Measurements from ENCODE around the gene LDAH.

LDAH gene

GRCh38 chr2:20771299-20771698 lies 51.6 kb downstream of the LDAH start:
- DNase-seq = no peak

GRCh38 chr2:20766798-20767644 lies 55.9 kb downstream of the LDAH start:
- DNase-seq = no peak

DNA sequence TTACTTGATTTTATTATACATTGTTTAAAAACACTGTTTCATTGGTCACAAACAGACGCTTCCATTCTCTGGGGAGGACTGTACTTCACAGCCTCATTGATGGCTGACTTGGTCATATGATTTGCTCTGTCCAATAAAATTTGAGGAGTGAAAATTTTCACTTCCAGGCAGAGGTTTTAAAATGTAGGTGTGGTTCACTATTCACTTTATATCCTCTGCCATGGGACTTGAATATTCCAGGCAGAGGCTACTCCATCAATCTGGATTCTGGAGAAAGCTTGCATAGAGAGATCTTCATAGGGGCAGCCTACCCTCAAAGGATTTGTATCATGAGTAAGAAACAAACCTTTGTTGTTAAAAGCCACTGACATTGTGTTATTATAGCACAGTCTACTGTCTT lies 56.7 kb downstream of the LDAH start:
- no peak for DNase-seq

- DNase-seq = no peak
Observed at GRCh38 chr2:20762945-20763683, 59.8 kb downstream of the LDAH start.

DNA sequence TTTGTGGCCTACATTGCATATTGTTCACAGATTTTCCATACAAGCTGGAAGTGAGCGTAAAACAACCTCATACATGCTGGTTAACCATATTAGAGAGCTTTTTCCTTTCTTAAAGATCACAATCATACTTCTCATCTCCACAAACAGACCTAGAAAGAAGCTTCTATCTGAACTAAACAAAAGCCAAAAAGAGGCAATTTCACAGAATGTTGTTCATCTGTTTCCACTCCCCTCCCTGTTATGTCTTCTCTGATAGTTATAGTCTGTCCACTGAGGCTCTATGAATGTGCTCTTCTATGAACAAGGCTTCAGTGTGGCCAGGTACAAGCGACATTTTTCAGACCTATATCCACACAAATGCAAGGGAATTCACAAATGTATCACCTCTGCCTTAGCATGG lies 63.4 kb downstream of the LDAH start:
- DNase-seq = no peak

DNA sequence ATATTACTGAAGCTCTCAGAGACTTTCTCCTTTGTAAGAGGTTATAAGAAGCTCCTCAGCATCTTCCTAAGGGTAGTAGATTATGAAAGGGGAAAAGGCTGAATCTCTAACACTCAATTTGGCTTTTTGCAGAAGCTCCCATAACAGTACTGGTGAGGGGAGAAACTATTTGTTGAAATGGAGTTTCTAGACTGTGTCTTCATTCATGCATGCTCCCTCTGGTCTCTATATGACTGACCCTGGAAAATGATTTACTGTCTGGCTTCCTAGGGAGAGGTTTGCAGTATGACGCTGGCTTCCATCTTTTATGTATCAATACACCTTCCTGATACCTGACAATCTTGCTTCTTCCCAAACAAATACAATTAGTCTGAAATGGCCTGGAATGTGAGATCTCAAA lies 63.9 kb downstream of the LDAH start:
- no peak for DNase-seq

GRCh38 chr2:20757405-20758090 lies 65.4 kb downstream of the LDAH start:
- DNase-seq = no peak

- DNase-seq = no peak
Observed at GRCh38 chr2:20755132-20755800, 67.6 kb downstream of the LDAH start.

- DNase-seq = no peak
Observed at GRCh38 chr2:20752293-20752692, 70.6 kb downstream of the LDAH start.

GRCh38 chr2:20747317-20747716 lies 75.6 kb downstream of the LDAH start:
- DNase-seq = no peak

DNA sequence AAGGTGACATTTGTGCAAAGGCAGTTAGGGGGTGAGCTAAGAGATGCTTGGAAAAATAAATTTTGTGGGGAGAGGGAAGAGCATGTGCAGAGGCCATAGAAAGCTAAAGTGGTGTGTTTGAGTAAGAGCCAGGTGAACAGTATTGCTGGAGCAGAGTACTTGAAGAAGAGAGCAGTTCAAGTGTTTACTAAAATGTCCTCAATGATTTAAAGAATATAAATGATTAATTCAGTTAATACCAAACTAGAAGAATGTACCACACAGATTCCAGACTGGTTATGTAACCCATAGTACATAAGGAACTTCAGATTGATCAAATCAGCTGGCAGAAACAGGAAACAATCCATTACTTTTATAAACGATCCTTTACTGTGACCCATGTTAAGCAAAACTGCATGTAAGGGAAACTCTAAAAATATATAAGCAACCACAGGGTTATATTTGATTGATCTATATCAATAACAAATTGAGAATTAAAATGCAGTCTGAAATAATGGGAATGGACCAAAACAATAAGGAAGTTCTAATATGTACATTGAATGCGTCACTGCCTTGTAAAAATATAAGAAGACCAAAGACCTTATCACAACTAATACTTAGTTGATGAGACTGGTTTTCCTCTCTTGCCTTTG lies 76.9 kb downstream of the LDAH start:
- no peak for DNase-seq

GRCh38 chr2:20744366-20745335 lies 78.2 kb downstream of the LDAH start:
- DNase-seq = no peak

DNA sequence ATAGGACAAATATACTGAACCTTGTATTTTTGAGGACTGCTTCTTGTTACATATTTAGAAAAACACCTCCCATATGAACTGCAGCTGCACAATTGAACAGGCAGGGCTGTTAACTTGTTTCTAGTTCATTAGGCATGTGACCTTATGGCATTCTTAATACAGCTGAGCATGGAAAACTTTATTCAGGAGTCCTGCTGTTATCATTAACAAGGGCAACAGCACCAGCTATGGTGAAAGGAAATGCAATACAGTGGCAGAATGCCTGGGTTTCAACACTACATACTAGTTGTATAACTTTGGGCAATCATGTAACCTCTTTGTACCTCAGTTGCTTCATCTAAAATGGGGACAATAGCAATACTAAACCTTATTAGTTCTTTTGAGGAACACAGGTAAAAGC lies 84.1 kb downstream of the LDAH start:
- no peak for DNase-seq

DNA sequence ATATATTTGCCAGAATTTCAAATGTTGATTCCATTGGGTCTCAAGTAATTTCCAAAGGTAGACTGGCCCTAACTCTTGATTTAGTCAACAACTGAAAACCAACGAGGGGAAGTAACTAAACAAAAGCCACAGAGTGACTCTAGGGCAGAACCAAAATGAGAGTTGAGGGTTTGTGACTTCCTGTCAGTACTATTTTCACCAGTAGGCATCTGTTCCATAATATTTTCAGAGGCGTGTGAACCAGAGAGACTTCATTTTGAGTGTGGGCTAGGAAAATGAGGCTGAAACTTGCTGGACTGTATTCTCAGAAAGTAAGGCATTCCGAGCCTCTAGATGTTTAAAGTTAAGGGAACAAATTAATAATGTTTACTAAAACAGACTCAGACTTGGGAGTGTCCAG lies 85.4 kb downstream of the LDAH start:
- no peak for DNase-seq

GRCh38 chr2:20728114-20728758 lies 94.7 kb downstream of the LDAH start:
- DNase-seq = no peak

- DNase-seq = no peak
Observed at GRCh38 chr2:20726913-20727312, 96.0 kb downstream of the LDAH start.

DNA sequence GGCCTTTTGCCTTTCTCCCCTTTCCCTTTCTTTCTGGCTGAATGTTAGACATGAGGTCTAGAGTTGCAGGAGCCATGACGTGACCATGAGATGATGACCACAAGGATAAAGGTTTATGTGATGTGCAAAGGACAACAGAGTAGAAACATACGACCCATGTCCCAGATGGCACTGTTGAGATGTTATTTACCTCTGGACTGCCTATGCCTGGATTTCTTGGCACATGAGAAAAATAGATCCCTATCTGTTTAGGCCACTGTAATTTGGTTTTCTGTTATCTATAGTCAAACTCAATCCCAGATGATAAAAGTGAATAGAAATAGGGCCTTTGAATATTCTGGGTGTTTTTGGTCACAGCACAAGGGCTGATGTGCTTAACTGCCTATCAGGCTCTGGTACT lies 97.1 kb downstream of the LDAH start:
- DNase-seq = no peak

DNA sequence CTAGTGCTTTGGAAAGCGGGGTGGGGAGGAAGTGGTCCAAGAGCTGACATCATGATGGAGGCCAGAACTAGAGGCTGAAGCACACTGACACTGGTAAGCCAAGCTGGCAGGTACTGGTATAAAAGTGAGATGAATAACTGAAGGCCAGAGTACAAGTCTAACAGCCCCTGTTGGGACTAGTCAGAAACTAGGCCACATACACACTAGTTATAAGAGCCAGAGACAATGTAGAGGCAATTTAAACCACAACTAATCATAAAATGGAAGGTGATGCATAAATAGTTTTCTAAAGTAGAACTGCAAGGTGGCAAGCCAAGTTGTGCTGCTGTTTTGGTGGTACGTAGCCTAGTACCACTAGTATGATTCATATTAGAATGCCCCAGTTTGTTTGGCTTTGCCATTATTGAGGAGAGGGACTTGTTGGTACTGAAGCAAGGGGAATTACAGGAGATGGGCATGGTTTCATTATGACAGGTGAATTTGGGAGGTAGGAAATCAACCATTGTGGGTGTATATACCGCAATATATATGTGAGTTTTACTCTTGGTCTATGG lies 98.3 kb downstream of the LDAH start:
- no peak for DNase-seq

DNA sequence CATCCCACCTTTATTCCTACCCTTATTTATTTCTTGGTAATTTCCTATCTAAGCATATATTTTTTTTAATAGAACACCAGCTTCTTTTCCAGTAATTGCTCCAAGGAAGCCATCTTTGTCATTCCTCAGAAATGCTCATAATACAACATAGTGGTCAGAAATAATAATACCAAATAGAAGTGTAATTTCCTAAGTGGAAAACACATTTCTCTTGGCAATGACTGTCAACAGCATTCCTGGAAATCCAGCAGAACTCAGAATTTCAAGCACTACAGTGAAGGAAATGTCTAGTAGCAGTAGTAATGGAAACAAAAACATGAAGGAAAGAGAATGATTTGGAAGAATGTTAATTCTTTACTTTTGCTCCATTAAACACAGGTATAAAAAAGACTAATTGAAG lies 99.4 kb downstream of the LDAH start:
- no peak for DNase-seq

GRCh38 chr2:20722592-20723240 lies 100.2 kb downstream of the LDAH start:
- no peak for DNase-seq

Measured in SW 1271 (cell line).